ENCODE data around the gene TOX4.

The TOX4 gene

DNA sequence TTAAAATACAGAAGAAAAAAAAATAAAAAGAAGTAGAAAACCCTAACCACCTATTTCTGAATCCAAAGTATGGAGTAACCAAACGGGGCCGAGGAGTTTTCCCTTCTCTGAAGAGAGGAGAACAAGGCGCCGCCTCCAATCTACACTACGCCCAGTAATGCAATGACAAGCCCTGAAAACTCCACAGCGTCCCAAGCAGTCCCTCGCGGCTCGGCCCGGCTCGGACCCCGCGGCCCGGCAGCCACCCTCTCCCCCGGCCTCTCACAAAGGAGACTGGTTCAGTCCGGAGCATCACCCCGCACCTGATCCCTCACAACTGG lies 21.4 kb upstream of the TOX4 start:
- peak; percentile 32 for ATAC-seq (ENCODE audit: low read depth)
- H3K4me1 ChIP-seq (ENCODE audit: insufficient read depth, poor library complexity, severe bottlenecking), result peaks cover 21% of the 10 kb centered on the region

GRCh38 chr14:21455912-21456667 lies 20.9 kb upstream of the TOX4 start, which contains the start of gene CHD8:
CHD8 (minus strand) TSS chr14:21456123; CDS start chr14:21431643, 24,480 bp downstream.
- TF ChIP-seq, protein P1, sequence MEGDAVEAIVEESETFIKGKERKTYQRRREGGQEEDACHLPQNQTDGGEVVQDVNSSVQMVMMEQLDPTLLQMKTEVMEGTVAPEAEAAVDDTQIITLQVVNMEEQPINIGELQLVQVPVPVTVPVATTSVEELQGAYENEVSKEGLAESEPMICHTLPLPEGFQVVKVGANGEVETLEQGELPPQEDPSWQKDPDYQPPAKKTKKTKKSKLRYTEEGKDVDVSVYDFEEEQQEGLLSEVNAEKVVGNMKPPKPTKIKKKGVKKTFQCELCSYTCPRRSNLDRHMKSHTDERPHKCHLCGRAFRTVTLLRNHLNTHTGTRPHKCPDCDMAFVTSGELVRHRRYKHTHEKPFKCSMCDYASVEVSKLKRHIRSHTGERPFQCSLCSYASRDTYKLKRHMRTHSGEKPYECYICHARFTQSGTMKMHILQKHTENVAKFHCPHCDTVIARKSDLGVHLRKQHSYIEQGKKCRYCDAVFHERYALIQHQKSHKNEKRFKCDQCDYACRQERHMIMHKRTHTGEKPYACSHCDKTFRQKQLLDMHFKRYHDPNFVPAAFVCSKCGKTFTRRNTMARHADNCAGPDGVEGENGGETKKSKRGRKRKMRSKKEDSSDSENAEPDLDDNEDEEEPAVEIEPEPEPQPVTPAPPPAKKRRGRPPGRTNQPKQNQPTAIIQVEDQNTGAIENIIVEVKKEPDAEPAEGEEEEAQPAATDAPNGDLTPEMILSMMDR (IDR thresholded peaks at IDR 0.05; ENCODE audit: poor library complexity, severe bottlenecking), result peak; percentile 93
- no peaks in the 10 kb centered on the region for H3K27me3 ChIP-seq (ENCODE audit: insufficient read depth, poor library complexity, severe bottlenecking)
- peak within 1 kb of the TSS; percentile 73 for H3K27ac ChIP-seq (ENCODE audit: poor library complexity, severe bottlenecking)
- H3K4me3 ChIP-seq (ENCODE audit: severe bottlenecking), result peak within 1 kb of the TSS; percentile 68
- peaks cover 16% of the 10 kb centered on the region for H3K4me1 ChIP-seq (ENCODE audit: insufficient read depth, poor library complexity, severe bottlenecking)
- no peaks in the 10 kb centered on the region for H3K9me3 ChIP-seq (ENCODE audit: severe bottlenecking)
- DNase-seq (ENCODE audit: low spot score) (peak; percentile 100), ATAC-seq (ENCODE audit: low read depth) (peak; percentile 97)
- H3K36me3 ChIP-seq (ENCODE audit: low read depth), result peaks cover 22% of the 10 kb centered on the region

More for the DNA sequence above, 21.4 kb upstream of the TOX4 start:
- TF ChIP-seq, protein P1 (IDR thresholded peaks at IDR 0.05; ENCODE audit: poor library complexity, severe bottlenecking), result no peak
- peak; percentile 51 for DNase-seq (ENCODE audit: low spot score)
- Histone ChIP-seq H3K27me3 (ENCODE audit: insufficient read depth, poor library complexity, severe bottlenecking) (no peaks in the 10 kb centered on the region), H3K27ac (ENCODE audit: poor library complexity, severe bottlenecking) (peak overlapping the region; percentile 73), H3K36me3 (ENCODE audit: low read depth) (peaks cover 22% of the 10 kb centered on the region), H3K4me3 (ENCODE audit: severe bottlenecking) (peak overlapping the region; percentile 68), H3K9me3 (ENCODE audit: severe bottlenecking) (no peaks in the 10 kb centered on the region)

GRCh38 chr14:21467616-21468015 lies 9.4 kb upstream of the TOX4 start:
- no peak overlapping the region for H3K27ac ChIP-seq (ENCODE audit: poor library complexity, severe bottlenecking)
- DNase-seq (ENCODE audit: low spot score) (no peak), ATAC-seq (ENCODE audit: low read depth) (no peak; the same call in 2 of the 3 replicates)
- TF ChIP-seq, protein P1 (IDR thresholded peaks at IDR 0.05; ENCODE audit: poor library complexity, severe bottlenecking), result no peak
- H3K36me3 ChIP-seq (ENCODE audit: low read depth), result peaks cover 32% of the 10 kb centered on the region
- H3K9me3 ChIP-seq (ENCODE audit: severe bottlenecking), result no peaks in the 10 kb centered on the region
- H3K27me3 ChIP-seq (ENCODE audit: insufficient read depth, poor library complexity, severe bottlenecking), result no peaks in the 10 kb centered on the region
- no peak overlapping the region for H3K4me3 ChIP-seq (ENCODE audit: severe bottlenecking)
- H3K4me1 ChIP-seq (ENCODE audit: insufficient read depth, poor library complexity, severe bottlenecking), result no peaks in the 10 kb centered on the region

- Histone ChIP-seq H3K36me3 (ENCODE audit: low read depth) (peaks cover 54% of the 10 kb centered on the region), H3K27me3 (ENCODE audit: insufficient read depth, poor library complexity, severe bottlenecking) (no peaks in the 10 kb centered on the region), H3K4me1 (ENCODE audit: insufficient read depth, poor library complexity, severe bottlenecking) (peaks cover 5% of the 10 kb centered on the region), H3K9me3 (ENCODE audit: severe bottlenecking) (no peaks in the 10 kb centered on the region), H3K27ac (ENCODE audit: poor library complexity, severe bottlenecking) (peak overlapping the region; percentile 60), H3K4me3 (ENCODE audit: severe bottlenecking) (peak overlapping the region; percentile 84)
- ATAC-seq (ENCODE audit: low read depth) (peak; percentile 47), DNase-seq (ENCODE audit: low spot score) (no peak)
- TF ChIP-seq, protein P1 (IDR thresholded peaks at IDR 0.05; ENCODE audit: poor library complexity, severe bottlenecking), result no peak
Measured at GRCh38 chr14:21475767-21476522, 1.1 kb upstream of the TOX4 start.
